GM21390 (cell line): ENCODE results near the gene ADCY9.
"Not testable (repeated sequence)": the region's sequence is repeated elsewhere in the genome, so short reads cannot be mapped to it uniquely, and the experiment has no call there.

Experiments used
- ATAC-seq: cut with Tn5 transposase; IDR thresholded peaks from one replicate; pipeline ENCODE4 v1.9.1; 2021; ENCODE audit not compliant: unreplicated experiment

The ADCY9 gene

DNA sequence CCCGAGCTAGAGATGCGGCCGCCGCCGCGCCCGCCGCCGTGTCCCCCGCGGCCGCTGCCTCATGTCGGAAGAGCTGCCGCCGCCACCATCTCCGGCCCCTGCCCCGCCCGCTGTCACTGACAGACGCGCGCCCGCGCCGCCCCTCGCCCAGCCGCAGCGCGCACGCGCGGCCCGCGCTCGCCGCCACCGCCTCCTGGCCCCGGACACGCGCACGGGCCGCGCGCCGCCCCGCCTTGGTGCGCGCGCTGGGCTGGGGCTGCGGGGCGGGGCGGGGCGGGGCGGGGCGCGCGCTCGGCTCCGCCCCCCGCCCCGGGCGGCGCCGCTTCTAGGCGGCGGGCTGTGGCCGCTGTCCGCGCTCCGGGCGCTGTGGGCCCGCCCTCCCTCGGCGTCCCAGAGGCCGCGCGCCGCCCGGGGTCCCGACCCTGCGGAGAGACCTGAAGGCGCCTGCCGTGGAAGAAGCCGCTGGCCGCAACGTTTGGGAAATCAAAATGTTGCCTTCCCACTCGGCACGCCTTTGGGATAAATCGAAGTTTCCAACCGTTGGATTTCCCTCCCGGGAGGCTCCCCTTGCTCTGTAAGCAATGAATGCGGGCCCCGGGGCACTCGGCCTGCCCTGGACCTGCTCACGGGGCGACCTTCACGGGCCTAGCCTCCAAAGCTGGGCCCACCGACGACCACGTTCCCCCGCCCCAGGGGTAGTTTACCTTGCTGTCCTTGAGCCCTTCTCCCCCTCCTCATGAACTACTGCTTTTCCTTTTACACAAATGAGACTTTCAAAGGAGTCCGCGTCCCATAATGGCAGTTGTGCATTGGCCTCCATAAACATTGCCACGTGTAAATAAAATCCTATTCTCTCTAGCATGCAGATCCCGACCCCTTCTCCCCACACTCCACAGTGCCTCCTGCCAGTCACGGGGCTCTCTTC lies at the start of gene ADCY9:
TSS of gene ADCY9 (minus strand) at position 118 of the 925 bp plus-strand sequence. CDS start 1,000 bp downstream, outside the sequence.
- peak; percentile 54 for ATAC-seq

DNA sequence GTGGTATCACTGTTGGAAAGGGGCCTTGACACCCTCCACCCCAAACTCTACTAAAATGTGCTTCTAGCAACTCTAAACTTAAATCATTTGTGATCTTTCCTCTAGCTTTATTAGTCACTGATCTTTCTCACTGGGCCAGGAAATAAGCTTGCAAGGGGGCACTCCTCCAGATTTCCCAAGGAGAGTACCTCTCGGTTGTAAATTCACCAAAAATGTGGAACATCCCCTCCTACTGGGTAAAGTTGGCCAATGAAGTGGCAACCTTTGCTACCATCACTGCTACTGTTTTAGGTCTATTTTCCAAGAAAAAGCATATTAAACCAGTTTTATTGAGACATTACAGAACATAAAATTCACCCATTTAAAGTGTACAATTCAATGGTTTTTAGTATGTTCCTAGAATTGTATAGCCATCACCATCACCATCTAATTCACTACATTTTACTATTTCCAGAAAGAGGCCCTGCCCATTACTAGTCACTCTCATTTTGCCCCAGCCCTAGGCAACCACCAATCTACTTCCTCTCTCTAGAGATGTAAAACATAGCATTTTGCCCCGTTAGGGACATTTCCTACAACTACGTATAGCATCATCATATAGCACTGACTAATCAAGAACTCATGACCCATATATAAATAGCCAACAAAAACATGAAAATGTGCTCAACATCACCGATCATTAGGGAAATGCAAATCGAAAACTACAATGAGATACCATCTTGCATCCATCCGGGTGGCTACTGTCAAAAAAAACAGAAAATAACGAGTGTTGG lies 44.6 kb upstream of the ADCY9 start:
- no peak for ATAC-seq

DNA sequence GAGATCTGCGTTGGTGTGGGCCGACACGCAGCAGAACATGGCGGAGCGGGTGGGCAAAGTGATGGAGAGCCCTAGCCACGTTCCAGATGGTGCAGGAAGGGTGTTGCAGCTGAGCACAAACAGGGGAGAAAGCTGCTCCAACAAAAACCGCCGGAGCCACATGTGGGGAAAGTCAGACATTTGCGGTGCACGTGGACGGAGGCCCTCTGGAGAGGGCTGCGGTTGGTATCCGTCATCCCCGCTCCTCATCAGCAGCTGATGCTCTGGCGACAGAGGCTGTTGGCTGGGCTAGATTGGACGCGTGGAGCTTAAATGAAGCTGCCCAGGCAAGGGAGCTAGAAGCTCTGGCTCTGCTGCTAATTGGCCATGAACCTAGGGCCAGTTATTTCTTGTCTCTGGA lies 43.5 kb upstream of the ADCY9 start:
- no peak for ATAC-seq

DNA sequence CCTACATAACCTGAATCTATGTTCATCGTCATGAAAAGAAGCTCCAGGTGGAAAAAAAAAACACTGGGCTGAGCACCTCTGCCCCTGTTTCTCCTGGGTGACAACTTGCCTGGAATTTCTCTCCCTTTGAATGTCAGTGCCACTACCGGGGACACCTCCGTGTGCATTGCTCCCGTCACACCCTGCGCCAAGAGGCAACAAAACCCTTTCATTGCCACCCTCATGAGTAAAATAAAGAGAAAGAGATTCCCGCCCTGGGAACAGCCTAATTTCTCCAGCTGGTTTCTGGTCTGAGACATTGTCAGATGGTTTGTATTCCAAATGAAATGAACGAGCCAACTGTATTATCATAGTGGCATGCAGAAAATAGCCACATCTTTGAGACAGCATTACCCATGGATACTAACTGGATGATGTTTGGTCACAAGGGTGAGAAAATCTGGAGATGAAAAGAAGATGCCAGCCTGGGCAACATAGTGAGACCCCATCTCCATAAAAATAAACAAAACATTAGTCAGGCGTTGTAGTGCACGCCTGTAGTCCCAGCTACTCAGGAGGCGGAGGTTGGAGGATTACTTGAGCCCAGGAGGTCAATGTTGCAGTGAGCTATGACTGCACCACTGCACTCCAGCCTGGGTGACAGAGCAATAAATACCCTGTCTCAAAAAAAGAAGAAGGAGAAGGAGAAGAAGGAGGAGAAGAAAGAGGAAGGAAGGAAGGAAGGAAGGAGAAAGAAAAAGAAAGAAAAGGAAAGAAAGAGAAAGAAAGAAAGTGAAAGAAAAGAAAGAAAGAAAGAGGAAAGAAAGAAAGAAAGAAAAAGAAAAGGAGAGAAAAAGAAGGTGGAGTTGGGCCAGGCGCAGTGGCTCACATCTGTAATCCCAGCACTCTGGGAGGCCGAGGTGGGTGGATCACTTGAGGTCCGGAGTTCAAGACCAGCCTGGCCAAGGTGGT lies 42.2 kb upstream of the ADCY9 start:
- no peak for ATAC-seq

DNA sequence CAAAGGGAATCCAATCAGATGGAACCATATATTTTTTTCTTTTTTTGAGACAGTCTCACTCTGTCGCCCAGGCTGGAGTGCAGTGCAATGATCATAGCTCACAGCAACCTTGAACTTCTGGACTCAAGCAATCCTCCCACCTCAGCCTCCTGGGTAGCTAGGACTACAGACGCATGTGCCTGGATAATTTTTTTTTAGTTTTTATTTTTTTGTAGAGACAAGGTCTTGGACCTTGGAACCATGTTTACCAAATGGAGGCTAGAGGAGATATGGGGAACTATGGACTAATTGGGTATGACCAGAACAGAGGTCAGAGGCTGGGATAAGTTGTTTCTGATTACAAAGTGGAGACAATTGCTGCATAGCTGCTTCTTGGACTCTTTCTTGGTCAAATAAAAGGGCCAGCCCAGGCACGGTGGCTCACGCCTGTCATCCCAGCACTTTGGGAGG lies 41.2 kb upstream of the ADCY9 start:
- ATAC-seq, result no peak

DNA sequence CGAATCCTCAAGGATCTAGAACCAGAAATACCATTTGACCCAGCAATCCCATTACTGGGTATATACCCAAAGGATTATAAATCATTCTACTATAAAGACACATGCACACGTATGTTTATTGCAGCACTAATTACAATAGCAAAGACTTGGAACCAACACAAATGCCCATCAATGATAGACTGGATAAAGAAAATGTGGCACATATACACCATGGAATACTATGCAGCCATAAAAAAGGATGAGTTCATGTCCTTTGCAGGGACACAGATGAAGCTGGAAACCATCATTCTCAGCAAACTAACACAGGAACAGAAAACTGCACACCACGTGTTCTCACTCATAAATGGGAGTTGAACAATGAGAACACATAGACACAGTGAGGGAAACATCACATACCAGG lies 40.3 kb upstream of the ADCY9 start:
- not testable (repeated sequence) for ATAC-seq

DNA sequence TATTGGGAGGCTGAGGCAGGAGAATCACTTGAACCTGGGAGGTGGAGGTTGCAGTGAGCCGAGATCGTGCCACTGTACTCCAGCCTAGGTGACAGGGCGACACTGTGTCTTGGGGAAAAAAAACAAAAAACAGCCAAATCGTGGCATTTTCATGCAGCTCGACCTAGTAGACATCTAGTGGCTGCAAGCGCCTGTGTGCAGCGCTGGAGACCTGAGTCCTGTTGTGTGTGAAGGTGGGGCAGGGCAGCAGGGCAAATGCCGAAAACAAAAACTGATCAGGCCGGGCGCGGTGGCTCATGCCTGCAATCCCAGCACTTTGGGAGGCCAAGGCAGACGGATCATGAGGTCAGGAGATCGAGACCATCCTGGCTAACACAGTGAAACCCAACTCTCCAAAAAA lies 37.1 kb upstream of the ADCY9 start:
- not testable (repeated sequence) for ATAC-seq

DNA sequence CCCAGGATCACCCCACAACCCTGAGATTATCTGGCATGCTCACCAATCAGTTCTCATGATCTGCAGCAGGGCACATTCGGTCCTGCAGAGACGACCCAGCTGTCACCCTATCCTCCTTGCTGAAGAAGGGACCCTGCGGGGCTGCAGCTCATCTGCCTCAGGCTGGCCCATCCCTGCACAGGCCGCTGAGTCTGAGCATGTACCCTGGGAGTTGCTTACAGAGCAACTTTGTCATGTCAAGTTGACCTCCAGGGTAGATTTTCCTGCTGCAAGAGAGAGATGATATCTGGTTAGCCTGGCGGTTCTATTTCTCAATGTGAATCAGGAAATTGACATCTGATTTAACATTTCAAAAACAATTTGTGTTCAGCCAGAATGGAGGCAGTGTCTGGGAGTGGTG lies 36.0 kb upstream of the ADCY9 start:
- ATAC-seq, result no peak

DNA sequence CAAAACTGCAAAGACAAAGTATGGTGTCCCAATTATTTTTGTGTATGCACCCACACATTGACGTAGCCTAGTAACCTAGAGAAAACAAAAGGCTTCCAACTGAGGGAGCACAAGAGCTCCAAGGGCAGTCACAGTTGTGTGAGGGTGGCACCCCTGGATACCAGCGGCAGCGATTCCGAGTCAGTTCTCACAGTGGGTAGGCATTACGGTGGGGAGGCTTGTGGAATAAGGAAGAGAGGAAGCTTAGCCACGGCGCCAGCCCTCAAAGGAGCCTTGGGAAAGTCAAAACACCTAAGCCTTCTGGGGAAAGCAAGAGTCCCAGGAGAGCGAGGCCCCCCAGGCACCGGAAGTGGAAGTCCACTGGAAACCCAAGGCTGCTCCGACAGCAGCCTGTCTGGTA lies 31.0 kb upstream of the ADCY9 start:
- no peak for ATAC-seq

DNA sequence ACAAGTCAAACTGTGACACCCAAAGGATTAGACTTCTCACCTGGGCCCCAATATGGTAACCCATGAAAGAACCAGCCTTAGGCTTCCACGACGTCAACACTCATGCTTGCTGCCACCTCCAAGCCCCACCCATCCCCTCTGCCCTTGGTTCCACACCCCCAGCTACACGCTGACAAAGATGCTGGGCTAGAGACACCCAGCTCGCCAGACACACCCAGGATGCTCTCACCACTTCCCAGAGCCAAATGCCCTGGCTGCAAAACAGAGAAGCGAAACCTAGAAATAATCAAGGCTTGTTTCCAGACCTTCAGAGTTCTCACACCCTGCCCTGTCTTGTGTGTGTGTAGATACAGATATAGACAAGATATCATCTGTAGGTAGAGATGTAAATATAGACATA lies 26.0 kb upstream of the ADCY9 start:
- ATAC-seq, result no peak

DNA sequence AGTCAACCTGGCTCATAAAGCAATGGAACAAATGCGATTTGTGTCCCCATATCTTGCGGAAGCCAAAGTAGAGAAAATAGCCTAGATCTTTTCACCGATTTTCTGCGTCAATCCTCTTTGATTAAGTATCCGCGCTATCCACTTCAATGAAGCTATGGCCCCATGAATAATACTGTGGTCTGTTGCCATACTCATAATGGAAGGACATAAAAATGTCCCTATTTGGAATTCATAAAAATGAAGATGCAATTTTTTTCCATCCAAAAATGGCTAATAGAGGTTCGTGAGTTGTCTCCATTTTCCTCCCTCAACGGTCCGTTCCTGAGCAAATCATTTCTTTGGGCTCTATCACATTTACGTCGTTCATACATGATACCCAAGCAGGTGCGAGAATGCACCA lies 25.4 kb upstream of the ADCY9 start:
- no peak for ATAC-seq

DNA sequence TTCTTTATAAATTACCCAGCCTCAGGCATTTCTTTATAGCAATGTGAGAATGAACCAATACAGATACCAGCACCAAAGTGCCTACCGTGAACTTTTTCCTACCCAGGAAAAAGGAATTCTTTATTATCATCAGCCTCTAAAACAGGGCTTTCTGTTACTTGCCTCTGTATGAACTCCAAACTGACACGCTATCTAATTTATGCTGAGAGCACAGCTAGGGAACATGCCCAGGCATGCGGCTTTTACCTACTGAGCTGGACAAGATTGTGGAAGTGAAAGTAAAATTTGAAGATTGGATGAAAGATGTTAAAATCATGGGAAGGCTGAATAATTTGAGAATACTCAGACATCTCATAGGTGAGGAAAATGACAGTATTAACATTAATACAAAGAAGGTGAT lies 24.4 kb upstream of the ADCY9 start:
- ATAC-seq, result no peak

DNA sequence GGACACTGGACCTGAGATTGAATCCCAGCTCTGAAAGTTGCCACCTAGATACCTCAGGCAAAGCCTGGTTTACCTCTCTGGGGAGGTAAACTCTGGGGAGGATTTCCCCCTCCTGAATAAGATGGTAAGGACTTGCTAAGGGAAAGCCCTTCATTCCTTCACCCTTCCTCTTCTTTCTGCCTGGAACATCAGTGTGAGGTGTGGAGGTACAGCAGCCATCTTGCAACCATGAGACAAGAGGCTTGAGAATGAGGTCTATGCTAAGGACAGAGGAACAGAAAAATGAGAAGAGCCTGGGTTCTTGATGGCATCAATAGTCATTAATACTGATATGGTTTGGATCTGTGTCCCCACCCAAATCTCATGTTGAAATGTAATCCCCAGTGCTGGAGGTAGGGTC lies 23.7 kb upstream of the ADCY9 start:
- no peak for ATAC-seq

DNA sequence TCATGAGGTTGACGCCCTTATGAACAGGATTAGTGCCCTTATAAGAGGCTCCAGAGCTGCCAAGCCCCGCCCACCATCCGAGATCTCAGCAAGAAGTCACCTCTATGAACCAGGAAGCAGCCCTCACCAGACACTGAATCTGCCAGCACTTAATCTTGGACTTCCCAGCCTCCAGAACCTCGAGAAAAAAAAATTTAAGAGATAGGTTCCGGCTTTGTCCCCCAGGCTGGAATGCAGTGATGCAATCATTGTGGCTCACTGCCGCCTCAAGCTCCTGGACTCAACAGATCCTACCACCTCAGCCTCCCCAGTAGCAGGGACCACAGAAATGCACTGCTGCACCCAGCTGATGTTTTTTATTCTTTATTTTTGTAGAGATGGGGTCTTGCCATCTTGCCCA lies 22.5 kb upstream of the ADCY9 start:
- no peak for ATAC-seq

DNA sequence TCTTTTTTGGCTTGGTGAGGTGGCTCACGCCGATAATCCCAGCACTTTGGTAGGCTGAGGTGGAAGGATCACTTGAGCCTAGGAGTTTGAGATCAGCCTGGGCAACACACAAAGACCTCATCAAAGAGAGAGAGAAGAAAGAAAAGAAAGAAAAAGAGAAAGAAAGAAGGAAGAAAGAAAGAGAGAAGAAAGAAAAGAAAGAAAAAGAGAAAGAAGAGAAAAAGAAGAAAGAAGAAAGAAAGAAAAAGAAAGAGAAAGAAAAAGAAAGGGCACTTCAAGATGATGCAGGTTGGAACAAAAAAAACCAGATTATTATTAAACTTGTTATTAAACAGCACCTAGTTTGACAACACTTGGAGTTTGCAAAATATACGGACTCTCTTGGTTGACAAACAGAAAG lies 21.2 kb upstream of the ADCY9 start:
- no peak for ATAC-seq

DNA sequence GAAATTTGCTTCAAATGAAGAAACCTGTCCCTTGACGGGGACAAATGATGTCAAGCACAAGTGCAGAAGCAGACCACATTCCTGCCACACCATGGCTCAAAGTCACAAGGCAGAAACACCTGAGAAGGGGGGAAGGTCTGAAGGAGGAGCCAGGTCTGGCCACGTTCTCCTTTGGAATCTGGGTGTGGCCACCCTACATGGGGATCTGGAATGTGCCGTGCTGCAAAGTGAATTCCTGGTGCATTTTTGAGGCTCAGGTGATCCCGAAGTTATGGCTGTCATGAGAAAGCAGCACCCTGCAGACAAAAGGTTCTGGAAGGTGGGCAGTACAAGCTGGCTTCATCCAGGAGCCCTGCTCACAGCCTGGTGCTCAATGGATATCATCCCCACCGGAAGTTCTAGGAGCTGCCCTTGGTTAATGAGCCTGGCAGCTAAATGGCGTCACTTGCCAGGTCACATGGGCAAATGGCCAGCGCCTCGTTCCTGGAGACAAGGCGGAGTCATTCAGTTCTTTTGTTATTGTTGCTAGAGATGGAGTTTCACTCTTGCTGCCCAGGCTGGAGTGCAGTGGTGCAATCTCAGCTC lies 20.1 kb upstream of the ADCY9 start:
- ATAC-seq, result no peak

DNA sequence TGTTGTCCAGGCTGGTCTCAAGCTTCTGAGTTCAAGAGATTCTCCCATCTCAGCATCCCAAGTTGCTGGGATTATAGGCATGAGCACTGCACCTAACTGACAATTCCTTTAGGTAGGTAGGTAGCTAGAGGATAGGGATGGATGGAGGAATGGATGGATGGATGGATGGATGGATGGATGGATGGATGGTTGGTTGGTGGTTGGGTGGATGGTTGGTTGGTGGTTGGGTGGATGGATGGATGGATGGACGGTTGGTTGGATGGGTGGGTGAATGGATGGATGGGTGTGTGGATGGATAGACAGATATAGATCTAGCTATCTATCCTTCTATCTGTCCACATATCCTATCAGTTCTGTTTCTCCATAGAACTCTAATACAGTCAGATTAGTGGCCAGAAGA lies 19.3 kb upstream of the ADCY9 start:
- no peak for ATAC-seq

DNA sequence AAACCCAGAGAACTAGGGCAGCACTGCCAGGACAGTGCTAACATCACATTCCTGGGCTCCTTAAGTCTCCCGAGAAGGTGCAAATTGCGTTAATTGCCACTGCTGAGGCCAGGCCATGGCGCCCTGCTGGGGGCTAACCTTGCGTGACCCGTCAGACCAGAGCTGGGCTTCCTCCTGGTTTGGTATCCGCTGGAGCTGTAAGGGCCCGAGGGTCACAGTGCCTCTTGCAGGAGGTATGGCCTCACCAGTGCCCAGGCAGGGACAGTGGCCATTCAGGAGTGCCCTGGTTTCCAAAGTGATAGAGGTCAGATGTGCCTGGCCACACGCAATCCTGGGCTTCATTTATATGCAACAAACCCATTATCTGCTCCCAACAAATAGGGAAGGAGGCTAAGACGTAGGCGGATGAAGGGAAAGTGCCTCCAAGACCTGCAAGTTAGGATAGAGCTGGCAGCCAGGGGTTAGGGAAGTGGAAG lies 17.7 kb upstream of the ADCY9 start:
- no peak for ATAC-seq

DNA sequence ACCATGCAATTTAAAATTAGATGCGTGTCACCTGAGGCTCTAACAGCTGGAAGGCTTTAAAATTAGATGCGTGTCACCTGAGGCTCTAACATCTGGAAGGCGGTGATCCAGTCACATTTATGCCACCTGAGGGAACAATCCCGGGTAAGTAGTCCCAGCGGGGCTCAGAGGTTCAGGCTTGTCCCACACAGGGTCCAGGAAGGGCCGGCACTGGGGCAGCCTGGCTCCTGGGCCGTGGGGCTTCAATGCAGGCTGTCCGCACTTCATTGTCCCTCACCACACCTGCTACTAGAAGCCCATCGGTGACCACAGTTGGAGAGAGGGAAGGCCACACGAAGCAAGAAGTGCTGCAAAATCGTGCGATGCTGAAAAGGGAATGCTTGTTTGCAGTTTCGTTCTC lies 15.4 kb upstream of the ADCY9 start:
- ATAC-seq, result no peak

DNA sequence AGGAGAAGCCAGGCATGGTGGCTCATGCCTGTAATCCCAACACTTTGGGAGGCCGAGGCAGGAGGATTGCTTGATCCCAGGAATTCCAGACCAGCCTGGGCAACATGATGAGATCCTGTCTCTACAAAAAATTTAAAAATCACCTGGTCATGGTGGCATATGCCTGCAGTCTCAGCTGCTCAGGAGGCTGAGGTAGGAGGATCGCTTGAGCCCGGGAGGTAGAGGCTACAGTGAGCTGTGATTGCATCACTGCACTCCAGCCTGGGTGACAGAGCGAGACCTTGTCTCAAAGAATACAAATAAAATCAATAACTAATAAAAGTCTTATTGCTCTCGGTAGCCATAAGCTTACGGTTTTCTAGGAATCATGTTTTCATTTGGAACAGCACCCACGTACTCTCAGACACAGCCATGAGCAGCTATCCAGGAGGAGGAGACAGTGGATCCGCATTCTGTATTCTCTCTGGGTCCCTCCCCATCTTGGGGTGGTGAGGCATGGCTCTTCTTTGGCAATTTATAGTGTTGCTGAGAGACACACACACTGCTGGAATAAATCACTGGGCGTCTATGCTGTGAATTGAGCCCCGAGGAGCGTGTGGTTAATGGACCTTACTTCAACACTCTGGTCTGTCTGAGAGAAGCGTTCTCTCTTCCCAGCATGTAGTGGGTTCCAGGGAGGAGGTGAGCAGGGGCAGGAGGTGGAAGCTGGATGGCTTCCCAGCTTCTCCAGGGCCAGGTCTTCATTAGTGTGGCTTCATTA lies 8.5 kb upstream of the ADCY9 start:
- no peak for ATAC-seq
